Measurements from ENCODE around the gene NFIC. TPM values are rescaled to one million over a fixed set of nuclear protein-coding genes. Genes with fewer than 3 reads are reported as not detected.

Gene NFIC
- total RNA-seq, 2 donors from 2014 or later, result 111 to 196 TPM

GRCh38 chr19:3402631-3403443 is 36.5 kb downstream of the NFIC start:
- DNase-seq (ENCODE audit: low spot score), result no peak
- TF ChIP-seq CTCF (IDR thresholded peaks at IDR 0.05), result no peak
- H3K4me1 ChIP-seq, result peaks cover 0 to 96% of the 10 kb centered on the region in 2 donors

GRCh38 chr19:3403489-3404323 is 37.3 kb downstream of the NFIC start:
- H3K4me1 ChIP-seq, result peaks cover 0 to 96% of the 10 kb centered on the region in 2 donors
- H3K27me3 ChIP-seq, result no peaks in the 10 kb centered on the region
- peak overlapping the region; percentile 99 for H3K27ac ChIP-seq
- H3K4me3 ChIP-seq, result peak overlapping the region; percentile 30 to 46
- TF ChIP-seq CTCF (IDR thresholded peaks at IDR 0.05), result no peak
- no peaks in the 10 kb centered on the region for H3K36me3 ChIP-seq
- H3K9me3 ChIP-seq, result no peaks in the 10 kb centered on the region
- peak; percentile 97 for DNase-seq (ENCODE audit: low spot score)

More at GRCh38 chr19:3402631-3403443, 36.5 kb downstream of the NFIC start:
- H3K9me3 ChIP-seq, result no peaks in the 10 kb centered on the region
- H3K27me3 ChIP-seq, result no peaks in the 10 kb centered on the region
- H3K4me3 ChIP-seq, result peak overlapping the region in 1 of 2 donors; percentile 46
- H3K27ac ChIP-seq, result peak overlapping the region; percentile 99
- H3K36me3 ChIP-seq, result no peaks in the 10 kb centered on the region

- no peaks in the 10 kb centered on the region for H3K36me3 ChIP-seq
- peaks cover 0 to 96% of the 10 kb centered on the region in 2 donors for H3K4me1 ChIP-seq
- peak; percentile 93 for DNase-seq (ENCODE audit: low spot score)
- H3K4me3 ChIP-seq, result peak overlapping the region; percentile 30 to 46
- peak overlapping the region; percentile 99 for H3K27ac ChIP-seq
- H3K27me3 ChIP-seq, result no peaks in the 10 kb centered on the region
- H3K9me3 ChIP-seq, result no peaks in the 10 kb centered on the region
- no peak for TF ChIP-seq CTCF (IDR thresholded peaks at IDR 0.05)
Measured at GRCh38 chr19:3404324-3405260, 38.2 kb downstream of the NFIC start.

- Histone ChIP-seq H3K4me3 (peak overlapping the region; percentile 30 to 46), H3K27ac (peak overlapping the region; percentile 99), H3K27me3 (no peaks in the 10 kb centered on the region), H3K9me3 (no peaks in the 10 kb centered on the region), H3K36me3 (no peaks in the 10 kb centered on the region), H3K4me1 (peaks cover 0 to 98% of the 10 kb centered on the region in 2 donors)
- no peak for DNase-seq (ENCODE audit: low spot score)
- no peak for TF ChIP-seq CTCF (IDR thresholded peaks at IDR 0.05)
Measured at GRCh38 chr19:3405261-3405653, 38.9 kb downstream of the NFIC start.

- TF ChIP-seq CTCF (IDR thresholded peaks at IDR 0.05), result no peak
- no peak for DNase-seq (ENCODE audit: low spot score)
- Histone ChIP-seq H3K4me3 (no peak overlapping the region), H3K27ac (peak overlapping the region; percentile 99), H3K4me1 (peaks cover 0 to 86% of the 10 kb centered on the region in 2 donors), H3K9me3 (no peaks in the 10 kb centered on the region), H3K36me3 (no peaks in the 10 kb centered on the region), H3K27me3 (no peaks in the 10 kb centered on the region)
Measured at GRCh38 chr19:3406571-3407111, 40.3 kb downstream of the NFIC start.
